Measurements from ENCODE around the gene TRIM77. TPM values are rescaled to one million over a fixed set of nuclear protein-coding genes. Genes with fewer than 3 reads are reported as not detected.
"Not testable (repeated sequence)": the region's sequence is repeated elsewhere in the genome, so short reads cannot be mapped to it uniquely, and the experiment has no call there.

Gene TRIM77
- total RNA-seq, 1 donor from 2014 or later, result not detected

DNA sequence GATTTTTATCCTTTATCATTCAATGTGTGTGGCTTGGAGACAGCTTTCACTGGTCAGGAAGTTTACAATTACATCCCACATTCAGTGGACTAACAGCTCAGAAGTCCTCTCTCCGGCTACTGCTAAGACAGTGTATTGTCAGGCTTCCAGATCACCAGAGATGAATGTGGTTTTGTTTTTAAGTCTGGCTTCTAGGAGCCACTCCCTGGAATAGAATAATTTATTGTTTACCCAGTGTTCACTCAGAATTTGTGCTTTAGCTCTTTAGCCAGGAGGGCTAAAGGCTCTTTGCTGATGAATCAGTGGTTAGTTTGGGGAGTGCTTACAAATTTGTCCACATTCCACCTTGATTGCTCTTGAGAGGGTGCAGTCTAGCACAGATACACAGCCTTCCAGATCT, 26.5 kb downstream of the TRIM77 start:
- no peak for ATAC-seq
- no peaks in the 10 kb centered on the region for H3K36me3 ChIP-seq
- no peak for DNase-seq
- H3K27me3 ChIP-seq (ENCODE audit: low read depth), result no peaks in the 10 kb centered on the region
- H3K4me3 ChIP-seq, result no peak overlapping the region
- TF ChIP-seq, protein P1, sequence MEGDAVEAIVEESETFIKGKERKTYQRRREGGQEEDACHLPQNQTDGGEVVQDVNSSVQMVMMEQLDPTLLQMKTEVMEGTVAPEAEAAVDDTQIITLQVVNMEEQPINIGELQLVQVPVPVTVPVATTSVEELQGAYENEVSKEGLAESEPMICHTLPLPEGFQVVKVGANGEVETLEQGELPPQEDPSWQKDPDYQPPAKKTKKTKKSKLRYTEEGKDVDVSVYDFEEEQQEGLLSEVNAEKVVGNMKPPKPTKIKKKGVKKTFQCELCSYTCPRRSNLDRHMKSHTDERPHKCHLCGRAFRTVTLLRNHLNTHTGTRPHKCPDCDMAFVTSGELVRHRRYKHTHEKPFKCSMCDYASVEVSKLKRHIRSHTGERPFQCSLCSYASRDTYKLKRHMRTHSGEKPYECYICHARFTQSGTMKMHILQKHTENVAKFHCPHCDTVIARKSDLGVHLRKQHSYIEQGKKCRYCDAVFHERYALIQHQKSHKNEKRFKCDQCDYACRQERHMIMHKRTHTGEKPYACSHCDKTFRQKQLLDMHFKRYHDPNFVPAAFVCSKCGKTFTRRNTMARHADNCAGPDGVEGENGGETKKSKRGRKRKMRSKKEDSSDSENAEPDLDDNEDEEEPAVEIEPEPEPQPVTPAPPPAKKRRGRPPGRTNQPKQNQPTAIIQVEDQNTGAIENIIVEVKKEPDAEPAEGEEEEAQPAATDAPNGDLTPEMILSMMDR (IDR thresholded peaks at IDR 0.05), result no peak
- no peaks in the 10 kb centered on the region for H3K9me3 ChIP-seq
- H3K27ac ChIP-seq, result no peak overlapping the region
- H3K4me1 ChIP-seq, result no peaks in the 10 kb centered on the region
- intact Hi-C loops (cut with DNase I), result no loop called here

DNA sequence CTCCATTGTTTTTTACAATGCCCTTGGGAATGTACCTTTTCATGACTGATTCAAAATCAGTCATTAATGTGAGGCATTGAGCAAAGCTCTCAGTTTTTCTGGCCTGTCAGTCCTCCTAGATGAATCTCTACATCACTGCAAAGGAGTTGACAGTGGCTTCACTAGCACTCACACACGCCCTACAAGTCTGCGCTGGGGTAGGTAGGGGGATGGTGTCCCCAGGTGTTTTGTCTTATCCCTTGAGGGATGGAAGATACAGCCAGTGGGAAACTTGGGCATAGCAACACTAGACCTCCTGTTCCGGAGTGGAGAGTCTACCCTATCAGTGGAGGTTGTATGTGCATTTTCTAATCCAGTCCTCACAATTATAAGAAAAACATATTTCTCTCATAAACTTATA, 27.0 kb downstream of the TRIM77 start:
- DNase-seq (no peak), ATAC-seq (no peak)
- no peak overlapping the region for H3K4me3 ChIP-seq
- H3K9me3 ChIP-seq, result no peaks in the 10 kb centered on the region
- TF ChIP-seq, protein P1 (IDR thresholded peaks at IDR 0.05), result no peak
- no peaks in the 10 kb centered on the region for H3K36me3 ChIP-seq
- H3K4me1 ChIP-seq, result no peaks in the 10 kb centered on the region
- no peak overlapping the region for H3K27ac ChIP-seq
- intact Hi-C loops (cut with DNase I), result no loop called here
- H3K27me3 ChIP-seq (ENCODE audit: low read depth), result no peaks in the 10 kb centered on the region

DNA sequence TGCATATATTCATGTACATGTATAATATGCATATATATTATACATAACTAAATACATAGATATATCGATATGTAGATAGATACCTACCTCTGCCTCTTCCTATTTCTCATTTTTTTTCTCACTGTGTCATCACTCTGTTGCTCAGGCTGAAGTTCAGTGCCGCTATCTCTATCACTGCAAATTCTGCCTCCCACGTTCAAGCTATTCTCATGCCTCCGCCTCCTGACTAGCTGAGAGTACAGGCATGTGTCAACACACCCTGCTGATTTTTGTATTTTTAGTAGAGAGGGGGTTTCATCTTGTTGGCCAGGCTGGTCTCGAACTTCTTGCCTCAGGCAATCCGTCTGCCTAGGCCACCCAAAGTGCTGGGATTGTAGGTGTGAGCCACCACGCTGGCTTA, 31.3 kb downstream of the TRIM77 start:
- H3K36me3 ChIP-seq; ATAC-seq; DNase-seq; H3K4me1 ChIP-seq; H3K9me3 ChIP-seq; H3K27me3 ChIP-seq (ENCODE audit: low read depth); H3K27ac ChIP-seq; intact Hi-C loops (cut with DNase I); H3K4me3 ChIP-seq: not testable (repeated sequence)

DNA sequence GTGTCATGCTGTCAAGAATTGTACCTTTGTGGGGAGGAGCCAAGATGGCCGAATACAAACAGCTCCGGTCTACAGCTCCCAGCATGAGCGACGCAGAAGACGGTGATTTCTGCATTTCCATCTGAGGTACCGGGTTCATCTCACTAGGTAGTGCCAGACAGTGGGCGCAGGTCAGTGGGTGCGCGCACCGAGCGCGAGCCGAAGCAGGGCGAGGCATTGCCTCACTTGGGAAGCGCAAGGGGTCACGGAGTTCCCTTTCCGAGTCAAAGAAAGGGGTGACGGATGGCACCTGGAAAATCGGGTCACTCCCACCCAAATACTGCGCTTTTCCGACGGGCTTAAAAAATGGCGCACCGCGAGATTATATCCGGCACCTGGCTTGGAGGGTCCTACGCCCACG, 34.1 kb downstream of the TRIM77 start:
- H3K9me3 ChIP-seq; intact Hi-C loops (cut with DNase I); ATAC-seq; H3K27ac ChIP-seq; DNase-seq; H3K4me1 ChIP-seq; H3K4me3 ChIP-seq; H3K36me3 ChIP-seq; H3K27me3 ChIP-seq (ENCODE audit: low read depth): not testable (repeated sequence)

DNA sequence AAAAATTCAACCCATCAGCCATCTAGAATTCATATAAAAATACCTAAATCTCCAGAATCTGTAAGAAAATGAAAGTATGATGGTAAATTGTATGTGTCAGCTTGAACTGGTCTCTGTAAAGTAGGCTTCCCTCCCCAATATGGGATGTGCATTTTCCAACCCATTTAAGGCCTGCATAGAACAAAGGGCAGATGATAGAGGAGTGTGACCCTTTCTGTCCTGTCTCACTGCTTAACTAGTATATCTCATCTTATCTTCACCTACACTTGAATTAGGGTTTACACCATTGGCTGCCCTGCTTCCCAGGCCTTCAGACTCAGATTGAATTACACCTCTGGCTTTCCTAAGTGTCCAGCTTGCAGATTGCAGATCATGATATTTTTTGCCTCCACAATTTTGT, 40.7 kb downstream of the TRIM77 start:
- H3K4me3 ChIP-seq; H3K27me3 ChIP-seq (ENCODE audit: low read depth); H3K36me3 ChIP-seq; intact Hi-C loops (cut with DNase I); ATAC-seq; DNase-seq; H3K27ac ChIP-seq; H3K4me1 ChIP-seq; H3K9me3 ChIP-seq: not testable (repeated sequence)

Other genes starting within 250 kb of the TRIM77 start
- gene NOX4, start 218.9 kb upstream of the TRIM77 start, total RNA-seq, result 4.3 TPM
- not detected for gene TRIM49, start 98.3 kb downstream of the TRIM77 start, total RNA-seq
- not detected for gene TRIM64B, start 168.2 kb downstream of the TRIM77 start, total RNA-seq
- not detected for gene TRIM49D1, start 211.9 kb downstream of the TRIM77 start, total RNA-seq
- not detected for gene TRIM49D2, start 213.8 kb downstream of the TRIM77 start, total RNA-seq

Measured in lower lobe of right lung (tissue), 2 donors.